Limb (tissue), 2 donors: ENCODE data around the gene MOB2.
A peak's percentile ranks its signal among the peaks of the same experiment; 100 is the strongest.
"Not testable (repeated sequence)": the region's sequence is repeated elsewhere in the genome, so short reads cannot be mapped to it uniquely, and the experiment has no call there.

ENCODE experiments used
- DNase-seq, 2 donors: peaks; one replicate each; pipeline ENCODE4 v3.0.0-alpha.2; 2016; ENCODE audit errors: extremely low spot score in 2 of 2

Gene MOB2

GRCh38 chr11:1518301-1518700 is 31.7 kb upstream of the MOB2 start:
- no peak for DNase-seq

GRCh38 chr11:1517117-1518005 is 30.8 kb upstream of the MOB2 start:
- no peak for DNase-seq

DNA sequence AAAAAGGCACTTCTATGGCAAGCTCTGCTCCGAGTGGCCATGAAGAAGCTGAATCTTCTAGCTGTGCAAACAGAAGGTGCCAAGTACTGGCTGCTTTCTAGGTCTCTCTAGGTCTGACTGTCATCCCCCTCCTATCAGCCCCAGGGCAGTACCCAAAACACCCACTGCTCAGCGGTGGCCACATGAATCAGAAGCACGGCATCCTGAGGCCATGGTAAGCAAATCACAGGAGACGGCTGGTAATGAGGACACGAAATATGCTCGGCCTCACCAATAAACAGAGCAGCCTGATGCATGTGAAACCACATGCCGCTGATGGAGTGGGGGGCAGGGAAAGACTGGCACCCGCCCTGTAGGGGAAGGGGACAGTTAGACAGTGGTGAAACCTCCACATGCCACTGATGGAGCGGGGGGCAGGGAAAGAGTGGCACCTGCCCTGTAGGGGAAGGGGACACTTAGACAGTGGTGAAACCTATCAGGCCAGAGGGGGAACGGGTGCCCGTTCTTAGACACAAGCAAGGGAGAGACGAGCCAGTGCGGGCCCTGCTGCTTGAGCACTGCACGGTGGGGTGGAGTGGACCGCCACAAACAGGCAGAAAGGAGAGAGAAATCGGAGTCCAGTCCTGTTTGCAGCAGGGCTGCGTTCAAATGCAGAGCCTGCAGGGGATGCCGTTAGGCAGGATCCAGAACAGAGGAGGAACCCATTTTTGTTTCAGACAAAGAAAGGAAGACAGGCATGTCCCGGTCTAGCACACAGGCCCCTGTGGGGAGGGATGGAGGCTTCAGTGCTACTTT is 29.9 kb upstream of the MOB2 start:
- no peak for DNase-seq

DNA sequence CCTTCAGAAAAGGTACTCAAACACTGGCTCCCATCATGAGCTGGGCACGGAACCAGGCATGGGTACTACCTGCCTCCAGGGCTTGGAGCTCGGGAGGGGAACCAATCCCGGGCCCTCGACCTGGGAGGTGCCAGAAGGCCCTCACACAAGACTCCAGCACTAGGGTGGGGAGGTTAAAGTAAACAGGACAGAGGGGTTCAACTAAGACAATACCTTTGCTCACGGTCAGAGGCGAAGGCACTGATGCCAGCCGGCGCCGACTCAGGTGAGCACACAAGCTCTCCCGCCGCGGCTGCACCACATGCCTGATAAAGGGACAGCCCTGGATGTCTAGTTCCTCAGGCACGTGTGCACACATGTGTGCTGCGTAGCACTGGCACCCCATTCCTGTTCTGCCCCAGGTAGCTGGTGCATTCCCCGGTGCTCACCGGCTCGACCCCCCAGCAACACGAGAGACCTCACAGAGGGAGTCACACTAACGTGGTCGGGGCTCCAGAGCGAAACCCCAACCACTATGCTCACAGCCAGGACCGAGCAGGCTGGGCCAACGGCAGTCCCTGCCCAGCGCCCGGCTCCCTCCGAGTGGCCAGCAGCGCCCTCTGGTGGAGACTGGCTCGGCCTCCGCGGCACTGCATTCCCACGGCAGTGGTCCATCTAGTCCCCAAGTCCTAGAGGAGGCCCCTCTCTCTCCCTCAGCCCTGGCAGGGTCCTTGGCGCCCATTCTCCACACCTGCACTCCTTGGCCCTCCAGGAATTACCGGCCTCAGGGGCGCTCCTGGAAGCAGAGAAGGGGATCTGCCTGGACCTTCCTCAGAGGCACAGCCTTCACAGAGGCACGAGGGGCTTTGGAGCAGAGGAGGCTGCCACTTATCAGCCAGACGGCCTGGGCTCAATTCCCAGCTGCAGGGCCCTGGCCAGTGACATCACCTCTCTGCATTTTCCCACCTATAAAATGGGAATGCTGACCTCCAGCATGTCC is 28.8 kb upstream of the MOB2 start:
- peak; percentile 44 to 91 for DNase-seq

DNA sequence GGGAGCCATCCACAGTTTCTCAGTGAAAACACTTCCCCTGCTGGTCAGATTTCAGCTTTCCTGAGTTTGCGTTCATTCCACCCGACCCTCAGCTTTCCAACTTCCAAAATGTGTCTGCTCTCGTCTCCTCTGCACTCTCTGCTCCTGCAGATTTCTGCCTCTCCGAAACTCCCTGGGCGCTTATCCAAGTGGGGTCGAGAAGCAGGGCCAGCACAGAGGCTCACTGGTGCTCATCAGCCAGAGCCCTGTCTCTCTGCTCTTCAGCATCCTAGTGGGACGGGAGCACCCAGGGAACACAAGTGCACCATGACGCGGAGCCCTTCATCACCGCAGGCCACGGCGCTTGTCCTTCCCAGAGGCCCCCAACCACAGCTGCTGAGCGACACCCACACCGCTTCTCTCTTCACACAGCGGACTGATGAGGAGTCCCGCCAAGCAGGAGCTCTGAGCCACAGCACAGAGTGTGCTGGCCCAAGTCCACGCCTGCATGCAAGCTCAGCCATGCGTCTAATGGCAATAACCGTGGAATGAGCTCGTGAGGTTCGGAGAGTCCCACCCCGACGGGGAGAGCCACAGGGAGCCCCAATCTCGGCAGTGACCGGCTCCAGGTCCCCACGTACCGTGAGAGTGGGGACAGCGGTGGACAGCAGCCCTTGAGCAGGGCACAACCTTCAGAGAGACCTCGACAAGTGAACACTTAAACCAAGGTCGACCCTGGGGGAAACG is 27.9 kb upstream of the MOB2 start:
- DNase-seq = no peak

DNA sequence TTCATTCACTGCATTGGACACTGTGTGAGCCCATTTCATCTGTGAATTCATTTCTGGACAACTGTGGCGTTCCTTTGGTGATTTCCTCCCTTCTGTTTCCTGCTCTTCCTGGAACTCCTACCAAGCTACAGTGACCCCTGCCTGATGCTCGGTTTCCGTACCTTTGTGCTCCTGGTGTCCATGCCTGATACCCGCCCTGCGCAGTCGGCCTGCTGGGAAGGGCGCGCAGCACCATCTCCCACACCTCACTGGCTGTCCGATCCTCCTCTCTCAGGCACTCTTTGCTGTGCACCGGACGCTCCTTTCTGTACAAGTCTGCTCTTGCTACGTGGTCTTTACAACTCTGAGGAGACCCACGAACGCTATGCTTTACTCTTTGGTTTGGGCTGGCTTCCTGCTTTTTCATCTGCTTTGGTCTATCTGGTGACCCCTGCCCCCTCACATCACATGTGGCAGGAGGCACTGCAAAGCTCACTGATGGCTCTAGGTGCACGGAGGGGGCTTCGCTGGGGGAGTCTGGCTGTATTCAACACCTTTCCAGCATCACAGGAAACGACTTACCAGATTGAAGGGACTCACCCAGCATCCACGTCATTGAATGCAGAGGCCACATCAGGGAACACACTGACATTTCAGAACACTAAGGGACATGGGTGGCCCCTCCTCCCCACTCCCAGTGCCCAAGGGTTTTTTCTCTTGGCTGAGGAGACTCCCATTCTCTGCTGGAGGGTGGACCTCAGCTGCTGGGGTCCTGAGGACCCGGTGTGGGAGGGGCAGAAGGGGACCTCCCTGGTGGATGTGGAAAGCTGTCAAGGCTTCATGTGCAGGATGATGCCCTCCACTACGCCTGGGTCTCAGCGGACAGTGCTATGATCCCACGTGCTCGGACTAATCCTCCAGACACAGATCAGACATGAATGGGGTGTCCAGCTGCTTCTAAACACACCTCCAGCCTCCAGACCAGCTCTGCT is 27.0 kb upstream of the MOB2 start:
- DNase-seq = no peak

DNA sequence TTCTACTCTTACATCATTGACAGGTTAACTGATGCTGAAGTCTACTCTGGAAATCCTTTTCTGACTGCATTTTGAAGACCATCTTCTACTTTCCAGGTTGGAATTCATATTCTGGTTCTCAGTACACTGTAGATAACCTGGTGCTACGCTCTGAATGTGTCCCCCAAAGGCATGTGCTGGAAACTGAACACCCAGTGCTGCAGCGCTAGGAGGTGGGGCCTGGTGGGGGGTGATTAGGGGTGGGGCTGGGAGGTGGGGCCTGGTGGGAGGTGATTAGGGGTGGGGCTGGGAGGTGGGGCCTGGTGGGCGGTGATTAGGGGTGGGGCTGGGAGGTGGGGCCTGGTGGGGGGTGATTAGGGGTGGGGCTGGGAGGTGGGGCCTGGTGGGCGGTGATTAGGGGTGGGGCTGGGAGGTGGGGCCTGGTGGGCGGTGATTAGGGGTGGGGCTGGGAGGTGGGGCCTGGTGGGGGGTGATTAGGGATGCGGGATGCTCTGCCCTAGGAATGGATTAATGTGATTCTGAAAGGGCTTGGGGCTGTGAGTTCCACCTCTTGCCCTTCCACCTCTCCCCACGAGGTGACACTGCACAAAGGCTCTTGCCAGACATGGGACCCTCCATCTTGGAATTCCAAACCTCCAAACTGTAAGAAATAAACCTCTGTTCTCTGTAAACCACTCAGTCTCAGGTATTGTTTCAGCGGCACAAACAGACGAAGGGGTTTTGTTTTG is 26.1 kb upstream of the MOB2 start:
- DNase-seq = not testable (repeated sequence)

DNA sequence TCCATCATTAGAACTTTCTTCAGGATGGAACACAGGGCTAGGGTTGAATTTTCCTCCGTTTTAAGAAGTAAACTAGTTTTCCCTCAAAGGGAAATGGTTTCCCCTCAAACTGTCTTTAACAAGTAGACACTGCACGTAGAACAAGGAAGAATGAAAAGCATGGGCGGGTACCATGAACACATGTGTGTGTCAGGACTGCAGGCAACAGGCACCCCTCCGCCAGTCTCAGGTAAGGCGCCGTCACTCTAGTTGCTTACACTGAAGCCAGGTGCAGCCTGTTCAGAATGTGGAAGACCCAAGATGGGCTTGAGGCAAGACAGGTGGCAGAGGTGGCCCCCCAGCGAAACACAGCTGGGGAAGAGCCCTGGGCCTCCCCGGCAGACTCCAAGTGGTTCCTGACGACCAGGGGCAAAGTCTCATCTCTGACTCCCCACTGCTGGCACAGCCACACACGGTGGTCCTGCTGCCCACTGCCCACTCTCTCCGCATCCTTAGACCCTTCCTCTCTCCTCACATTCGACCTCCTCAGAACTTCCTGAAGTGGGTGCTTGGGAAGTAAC is 25.4 kb upstream of the MOB2 start:
- no peak for DNase-seq

DNA sequence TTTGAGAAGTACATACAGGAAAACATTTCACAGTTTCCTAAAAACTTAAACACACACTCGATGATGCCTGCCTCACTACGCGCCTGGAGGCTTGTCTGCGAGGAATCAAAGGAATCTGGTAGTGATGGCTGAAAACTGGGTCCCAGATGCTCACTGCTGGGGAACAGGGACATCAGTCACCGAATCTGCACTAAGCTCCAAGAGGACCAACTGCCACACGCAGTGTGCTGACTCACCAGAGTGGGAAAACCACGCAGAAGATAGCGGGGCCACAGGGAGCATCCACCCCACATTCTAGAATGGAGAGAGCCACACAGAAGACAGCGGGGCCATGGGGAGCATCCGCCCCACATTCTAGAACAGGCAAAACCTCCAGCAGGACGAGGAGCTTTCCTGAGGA is 24.3 kb upstream of the MOB2 start:
- DNase-seq = no peak

DNA sequence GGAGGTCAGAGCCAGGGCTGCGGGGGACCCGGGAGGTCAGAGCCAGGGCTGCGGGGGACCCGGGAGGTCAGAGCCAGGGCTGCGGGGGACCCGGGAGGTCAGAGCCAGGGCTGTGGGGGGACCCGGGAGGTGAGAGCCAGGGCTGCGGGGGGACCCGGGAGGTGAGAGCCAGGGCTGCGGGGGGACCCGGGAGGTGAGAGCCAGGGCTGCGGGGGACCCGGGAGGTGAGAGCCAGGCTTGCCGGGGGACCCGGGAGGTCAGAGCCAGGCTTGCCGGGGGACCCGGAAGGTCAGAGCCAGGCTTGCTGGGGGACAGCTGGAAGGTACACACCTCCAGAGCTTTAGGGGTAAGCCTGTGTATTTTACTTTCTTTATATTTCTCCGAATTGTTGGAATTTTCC is 23.8 kb upstream of the MOB2 start:
- DNase-seq = not testable (repeated sequence)

DNA sequence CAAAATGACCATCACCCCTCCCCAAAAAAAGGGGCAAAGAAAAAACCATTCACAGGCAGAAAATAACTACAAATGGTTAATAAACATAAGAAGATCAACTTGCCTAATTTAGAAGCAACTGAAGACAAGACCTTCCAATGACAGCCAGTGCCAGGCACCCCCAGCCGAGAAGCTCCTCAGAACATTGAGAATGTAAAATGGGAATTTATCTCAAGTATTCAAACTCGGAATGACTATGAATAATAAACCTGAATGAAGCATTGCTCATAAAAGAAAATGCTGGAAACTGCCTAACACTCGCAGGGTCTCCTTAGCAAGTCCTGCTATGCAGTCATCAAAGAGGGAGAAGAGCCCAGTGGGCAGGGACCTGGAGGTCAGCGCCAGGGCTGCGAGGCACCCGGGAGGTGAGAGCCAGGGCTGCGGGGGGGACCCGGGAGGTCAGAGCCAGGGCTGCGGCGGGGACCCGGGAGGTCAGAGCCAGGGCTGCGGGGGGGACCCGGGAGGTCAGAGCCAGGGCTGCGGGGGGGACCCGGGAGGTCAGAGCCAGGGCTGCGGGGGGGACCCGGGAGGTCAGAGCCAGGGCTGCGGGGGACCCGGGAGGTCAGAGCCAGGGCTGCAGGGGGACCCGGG is 23.2 kb upstream of the MOB2 start:
- no peak for DNase-seq

- DNase-seq = no peak
These were observed 22.4 kb upstream of the MOB2 start for GRCh38 chr11:1508986-1509385.

DNA sequence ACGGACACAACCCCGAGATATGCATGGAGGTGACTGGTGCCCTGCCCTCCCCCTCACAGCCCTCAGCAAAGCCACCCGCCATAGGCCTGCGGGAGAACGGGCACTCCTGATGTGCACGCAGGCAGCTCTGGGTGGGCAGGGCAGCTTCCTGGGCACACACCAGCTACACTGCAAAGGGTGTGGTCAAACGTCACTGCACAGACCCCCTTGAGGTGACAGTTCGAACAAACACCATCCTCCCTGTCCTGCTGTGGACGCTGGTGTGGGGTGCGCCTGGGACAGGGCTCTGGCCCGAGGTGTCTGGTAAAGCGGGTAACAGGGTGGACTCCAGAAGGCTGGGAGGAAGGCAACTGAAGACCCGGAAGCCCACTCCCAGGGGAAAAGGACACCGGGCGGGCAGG is 21.9 kb upstream of the MOB2 start:
- no peak for DNase-seq

GRCh38 chr11:1507381-1508140 is 21.0 kb upstream of the MOB2 start:
- no peak for DNase-seq

DNA sequence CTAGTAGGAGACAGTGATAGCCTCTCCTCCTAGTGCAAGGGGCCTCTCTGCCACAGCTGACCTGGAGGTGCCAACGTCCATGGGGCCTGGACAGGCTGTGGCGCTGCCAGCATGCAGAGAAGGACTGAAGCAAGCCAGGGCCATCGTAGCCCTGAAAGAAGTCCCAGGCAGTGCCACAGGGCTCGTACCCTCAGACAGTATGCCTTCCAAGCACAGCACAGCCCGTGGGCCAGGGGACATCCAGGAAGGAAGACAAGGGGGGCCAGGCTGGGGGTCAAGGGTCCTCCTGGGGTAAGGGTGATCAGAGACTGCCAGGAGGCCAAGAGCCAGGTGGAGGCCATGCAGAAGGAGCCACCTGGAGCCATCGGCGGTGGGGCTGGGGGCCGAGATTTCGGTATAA is 20.4 kb upstream of the MOB2 start:
- no peak for DNase-seq

- no peak for DNase-seq
These were observed 18.9 kb upstream of the MOB2 start for GRCh38 chr11:1505480-1505879.

GRCh38 chr11:1504581-1505290 is 18.2 kb upstream of the MOB2 start:
- DNase-seq = no peak
